ENCODE data around the gene RAD54L.

- TF ChIP-seq EP300 (IDR thresholded peaks at IDR 0.05): no peak
- no peak for TF ChIP-seq CTCF (IDR thresholded peaks at IDR 0.05)
Measured at GRCh38 chr1:46284597-46285564, 37.3 kb downstream of the RAD54L start.
